GM21515 (cell line): ENCODE results near the gene ZNF425.
"Not testable (repeated sequence)": the region's sequence is repeated elsewhere in the genome, so short reads cannot be mapped to it uniquely, and the experiment has no call there.

Experiments
- ATAC-seq: cut with Tn5 transposase; IDR thresholded peaks from one replicate; pipeline ENCODE4 v1.9.1; 2021; ENCODE audit not compliant: unreplicated experiment

Gene ZNF425

DNA sequence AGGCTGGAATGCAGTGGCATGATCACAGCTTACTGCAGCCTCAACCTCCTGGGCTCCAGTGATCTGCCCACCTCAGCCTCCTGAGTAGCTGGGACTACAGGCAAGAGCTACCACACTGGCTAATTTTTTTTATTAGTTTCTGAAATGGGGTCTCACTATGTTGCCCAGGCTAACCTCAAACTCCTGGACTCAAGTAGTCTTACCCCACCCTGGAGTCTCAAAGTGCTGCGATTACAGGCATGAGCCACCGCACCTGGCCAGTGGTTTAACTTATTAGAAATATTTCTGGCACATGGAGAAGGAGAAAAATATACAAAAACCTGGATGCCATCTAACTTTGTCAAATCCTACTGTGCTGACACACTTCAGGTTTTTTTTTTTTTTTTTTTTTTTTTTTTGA is 50.8 kb downstream of the ZNF425 start:
- no peak for ATAC-seq

DNA sequence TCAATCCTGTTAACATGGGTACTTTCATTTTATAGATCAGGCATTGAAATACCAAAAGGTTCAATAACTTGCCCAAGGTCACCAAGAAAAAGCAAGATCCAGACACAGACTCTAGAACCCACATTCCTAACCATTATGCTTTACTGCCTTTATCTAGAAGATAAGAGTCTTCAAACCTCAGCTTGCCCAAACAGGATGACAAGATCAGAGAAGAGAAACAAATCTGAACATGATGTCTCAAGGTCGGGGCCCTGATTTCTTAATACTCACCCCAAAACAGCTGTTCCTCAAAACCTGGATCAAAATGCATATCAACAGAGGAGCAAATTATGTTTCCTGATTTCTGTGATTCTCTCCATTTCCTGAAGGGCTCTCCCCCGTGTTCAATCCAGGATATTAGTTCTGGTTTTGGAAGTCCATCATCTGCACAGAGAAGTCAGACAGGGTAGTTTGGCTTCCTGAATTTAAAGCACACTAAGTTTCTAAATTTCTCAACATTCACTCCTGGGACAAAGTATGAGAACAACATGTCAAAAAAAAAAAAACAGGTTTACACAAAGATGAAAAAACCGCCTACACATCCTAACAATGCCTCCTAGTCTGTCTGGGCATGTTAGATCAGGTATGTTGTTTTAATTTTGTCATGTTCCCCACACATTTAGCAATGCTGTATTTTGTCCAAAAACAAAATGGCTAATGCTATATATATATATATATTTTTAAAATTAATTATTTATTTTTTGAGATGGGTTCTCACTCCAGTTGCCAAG is 51.8 kb downstream of the ZNF425 start:
- no peak for ATAC-seq

DNA sequence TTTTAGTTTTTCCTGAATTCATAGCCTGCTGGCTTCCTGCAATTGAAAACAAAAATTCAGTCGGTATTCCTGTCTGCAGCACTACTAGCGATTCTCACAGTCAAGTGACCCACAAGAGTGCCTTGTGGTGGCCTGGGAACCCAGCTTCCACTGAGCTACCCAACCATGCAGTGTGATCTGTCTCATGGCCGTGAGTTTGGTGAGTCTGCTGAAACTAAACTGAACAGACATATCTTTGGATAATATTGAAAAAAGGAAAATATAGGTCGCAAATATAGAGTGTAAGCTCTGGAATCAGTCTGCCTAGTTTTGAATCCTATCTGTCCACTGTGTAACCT is 53.7 kb downstream of the ZNF425 start:
- no peak for ATAC-seq

DNA sequence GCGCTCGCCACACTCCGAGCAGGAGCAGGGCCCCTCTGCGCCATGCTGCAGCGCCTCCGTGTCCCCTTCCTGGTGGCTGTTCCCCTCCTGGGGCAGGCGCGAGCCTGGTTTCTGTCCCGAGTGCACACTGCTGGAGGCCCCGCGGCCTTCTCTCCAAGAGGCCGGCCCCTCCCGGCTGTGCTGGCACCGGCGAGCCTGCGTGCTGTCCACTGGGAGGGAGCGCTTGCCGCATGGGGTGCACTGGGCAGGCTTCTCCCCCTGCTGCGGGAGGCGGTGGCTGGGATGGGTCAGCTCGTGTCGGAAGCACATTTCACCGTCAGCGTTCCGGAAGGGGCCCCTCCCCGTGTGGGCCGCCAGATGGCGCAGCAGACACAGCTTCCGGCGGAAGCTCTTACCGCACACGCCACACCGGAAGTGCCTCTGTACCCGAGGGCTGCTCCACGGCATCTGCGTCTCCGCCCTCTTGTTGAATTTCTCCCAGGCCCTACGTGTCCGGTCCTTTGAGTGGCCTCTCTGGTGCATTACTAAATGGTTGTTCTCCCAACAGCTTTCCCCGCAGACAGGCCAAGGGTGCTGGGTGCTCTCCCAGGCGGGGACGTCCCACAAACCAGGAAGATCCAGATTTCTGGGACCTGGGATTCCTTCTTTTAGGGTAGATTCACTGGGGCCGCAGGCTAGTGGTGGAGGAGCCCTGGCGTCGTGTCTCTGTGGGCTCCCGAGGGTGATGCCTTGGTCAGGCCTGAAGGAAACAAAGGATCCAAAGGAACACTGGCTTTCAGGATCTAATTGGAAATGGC is 54.3 kb downstream of the ZNF425 start:
- ATAC-seq, result peak; percentile 68

DNA sequence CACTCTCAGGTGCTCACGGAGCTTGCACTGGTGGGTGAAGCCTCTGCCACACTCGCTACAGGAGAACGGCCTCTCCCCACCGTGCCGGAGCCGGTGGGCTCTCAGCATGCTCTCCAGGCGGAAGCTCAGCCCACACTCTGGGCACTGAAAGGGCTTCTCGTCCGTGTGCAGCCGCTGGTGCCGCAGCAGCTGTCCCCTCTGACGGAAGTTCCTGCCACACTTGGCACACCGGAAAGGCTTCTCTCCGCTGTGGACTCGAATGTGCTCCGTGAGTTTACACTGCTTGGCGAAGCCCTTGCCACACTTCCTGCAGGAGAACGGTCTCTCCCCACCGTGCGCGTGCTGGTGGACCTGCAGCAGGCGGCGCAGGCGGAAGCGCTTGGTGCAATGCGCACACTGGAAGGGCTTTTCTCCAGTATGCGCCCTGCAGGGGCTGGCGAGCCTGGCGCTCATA is 54.9 kb downstream of the ZNF425 start:
- no peak for ATAC-seq

DNA sequence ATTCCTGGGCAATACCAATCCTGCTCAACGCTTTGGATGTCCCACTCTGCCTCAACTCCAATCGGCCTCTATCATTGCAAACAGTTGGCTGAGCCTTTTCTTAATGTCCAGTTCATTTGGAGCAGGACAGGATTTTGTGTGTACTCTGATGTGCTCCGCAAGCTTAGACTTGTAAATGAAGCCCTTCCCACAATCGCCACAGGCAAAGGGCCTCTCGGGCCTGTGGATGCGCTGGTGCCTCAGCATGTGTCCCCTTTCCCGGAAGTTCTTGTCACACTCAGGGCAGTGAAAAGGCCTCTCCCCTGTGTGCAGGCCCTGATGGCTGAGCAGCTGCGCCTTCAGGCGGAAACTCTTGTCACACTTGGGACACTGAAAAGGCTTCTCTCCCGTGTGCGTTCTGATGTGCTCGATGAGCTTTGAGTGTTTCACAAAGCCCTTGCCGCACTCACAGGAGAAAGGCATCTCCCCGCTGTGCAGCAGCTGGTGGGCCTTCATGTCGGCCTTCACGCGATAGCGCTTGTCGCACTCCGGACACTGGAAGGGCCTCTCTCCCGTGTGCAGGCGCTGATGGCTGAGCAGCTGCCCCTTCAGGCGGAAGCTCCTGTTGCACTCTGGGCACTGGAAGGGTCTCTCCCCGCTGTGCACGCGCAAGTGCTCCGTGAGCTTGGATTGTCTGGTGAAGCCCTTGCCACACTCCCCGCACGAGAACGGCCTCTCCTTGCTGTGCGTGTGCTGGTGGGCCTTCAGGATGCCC is 55.6 kb downstream of the ZNF425 start:
- ATAC-seq, result no peak

DNA sequence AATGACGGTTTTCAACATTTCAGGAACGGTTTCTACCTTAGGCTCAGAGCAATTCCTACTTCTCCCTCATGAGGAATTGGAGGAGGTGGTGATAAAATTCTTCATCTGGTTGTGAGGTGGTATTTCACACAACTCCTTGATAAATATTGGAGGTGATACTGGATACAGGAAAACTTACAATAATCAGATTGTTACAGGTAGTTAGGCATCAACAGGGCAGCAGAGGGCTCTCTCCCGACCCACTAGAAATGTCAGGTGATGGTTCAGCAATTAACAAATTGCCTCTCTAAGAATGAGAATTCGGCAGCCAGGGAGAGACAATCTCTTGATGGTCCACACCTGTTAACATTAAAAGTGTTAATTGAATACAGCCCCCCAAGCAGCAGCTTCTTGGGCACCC is 58.3 kb downstream of the ZNF425 start:
- ATAC-seq, result no peak

DNA sequence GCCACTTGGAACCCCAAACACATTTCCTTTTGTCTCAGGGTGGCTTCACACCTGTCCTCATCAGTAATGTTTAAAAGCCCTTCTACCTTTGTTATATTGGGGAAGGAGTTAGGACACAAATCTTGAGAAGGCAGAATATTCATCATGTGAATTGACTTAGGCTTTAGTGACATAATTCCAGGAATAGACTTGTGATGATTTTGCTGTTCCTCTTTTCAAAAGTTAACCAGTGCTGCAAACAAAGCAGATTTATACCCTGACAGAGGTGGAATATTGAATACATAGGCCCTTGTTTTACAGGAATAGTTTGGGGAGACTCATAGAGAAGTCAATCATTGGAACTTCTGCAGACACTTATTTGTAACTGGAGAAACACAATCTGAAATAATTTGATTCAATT is 62.6 kb downstream of the ZNF425 start:
- no peak for ATAC-seq

DNA sequence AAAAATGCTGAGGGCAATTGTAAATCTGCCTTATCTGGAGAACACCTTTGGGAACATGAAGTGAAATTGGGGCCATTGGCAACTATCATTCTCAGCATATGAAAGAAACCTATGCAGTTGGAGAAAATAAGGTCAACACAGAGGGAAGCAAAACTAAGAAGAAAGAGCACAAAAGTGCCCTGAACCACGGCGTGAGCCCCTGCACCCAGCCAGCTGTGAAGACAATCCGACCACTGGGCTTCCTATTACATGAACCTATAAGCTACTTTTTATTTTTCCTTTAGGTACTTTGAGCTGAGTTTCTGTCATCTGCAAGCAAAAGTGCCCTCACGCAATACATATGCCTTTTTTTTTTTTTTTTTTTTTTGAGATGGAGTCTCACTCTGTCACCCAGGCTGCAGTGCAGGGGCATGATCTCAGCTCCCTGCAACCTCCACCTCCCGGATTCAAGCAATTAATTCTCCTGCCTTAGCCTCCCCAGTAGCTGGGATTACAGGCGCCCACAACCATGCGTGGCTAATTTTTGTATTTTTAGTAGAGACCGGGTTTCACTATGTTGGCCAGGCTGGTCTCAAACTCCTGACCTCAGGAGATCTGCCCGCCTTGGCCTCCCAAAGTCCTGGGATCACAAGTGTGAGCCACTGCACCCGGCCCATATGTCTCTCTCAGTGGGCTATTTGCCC is 63.8 kb downstream of the ZNF425 start:
- ATAC-seq, result not testable (repeated sequence)

- no peak for ATAC-seq
Observed at GRCh38 chr7:149060156-149060555, 66.0 kb downstream of the ZNF425 start.

- no peak for ATAC-seq
Observed at GRCh38 chr7:149053885-149054284, 72.2 kb downstream of the ZNF425 start.

- no peak for ATAC-seq
Observed at GRCh38 chr7:149053384-149053783, 72.7 kb downstream of the ZNF425 start.
